ENCODE data around the gene HOXB5.

Gene HOXB5

DNA sequence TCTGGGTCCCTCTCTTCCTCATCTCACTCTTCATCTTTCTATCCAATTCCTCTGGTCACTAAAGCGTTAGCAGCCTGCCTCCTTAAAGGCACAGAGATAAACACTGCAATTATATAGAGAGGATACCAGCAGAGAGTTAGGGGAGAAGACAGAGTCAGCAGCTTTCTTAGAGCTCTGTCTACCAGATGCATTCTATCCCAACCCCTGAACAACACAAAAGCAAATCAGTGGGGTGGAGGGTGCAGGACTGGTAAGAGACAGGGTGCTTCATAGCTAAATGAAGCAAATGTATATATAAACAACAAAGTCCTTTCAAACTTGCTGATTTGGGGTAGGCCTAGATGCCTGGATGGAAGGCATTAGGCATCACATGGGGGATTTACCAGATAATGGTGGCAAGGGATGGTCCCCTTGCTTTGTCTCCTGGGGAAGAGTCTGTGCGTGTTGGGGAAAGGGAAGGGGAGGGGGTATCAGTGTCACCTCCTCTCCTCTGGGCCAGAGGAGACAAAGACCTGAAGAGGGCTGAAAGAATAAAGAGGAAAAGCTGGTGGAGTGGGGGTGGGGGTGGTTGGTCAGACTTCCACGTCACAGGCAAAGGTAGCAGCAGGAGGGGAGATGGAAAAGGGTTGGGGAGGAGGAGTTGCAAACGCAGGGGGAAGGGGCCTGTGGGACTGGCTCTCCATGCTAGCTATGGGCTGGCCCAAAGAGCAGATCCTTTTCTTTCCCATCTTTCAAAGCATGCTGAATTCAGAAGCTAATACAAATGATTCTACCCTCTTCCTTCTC lies 27.5 kb downstream of the HOXB5 start:
- Histone ChIP-seq H2BK120ac (ENCODE audit: low read depth, low read length) (peak overlapping the region; percentile 21), H2BK12ac (ENCODE audit: low read length in 2 of 2) (peak overlapping the region; percentile 12 to 29), H3K23ac (ENCODE audit: low read length in 2 of 2) (peak overlapping the region in 1 of 2 experiments; percentile 18), H3K9me3 (ENCODE audit: control insufficient read depth, low read length) (no peaks in the 10 kb centered on the region), H3K4me1 (ENCODE audit: control insufficient read depth, insufficient read depth, low read depth, low read length) (peaks cover 40% of the 10 kb centered on the region), H4K8ac (ENCODE audit: low read length) (no peak overlapping the region), H3K4me2 (ENCODE audit: low read length, poor library complexity, severe bottlenecking) (no peak overlapping the region), H2AK5ac (ENCODE audit: low read length, severe bottlenecking) (peak overlapping the region; percentile 18), H3K36me3 (ENCODE audit: control insufficient read depth in 1 of 2, insufficient read depth in 2 of 2, low read depth in 1 of 2, low read length in 2 of 2) (peaks cover 11 to 26% of the 10 kb centered on the region in 2 experiments), H3K18ac (ENCODE audit: low read depth in 1 of 2, low read length in 2 of 2) (peak overlapping the region in 1 of 2 experiments; percentile 35), H3K79me1 (replicated peaks; ENCODE audit: low read length, poor library complexity, severe bottlenecking) (no peaks in the 10 kb centered on the region), H3K4me3 (ENCODE audit: insufficient read depth in 1 of 2, low read depth in 1 of 2, low read length in 2 of 2) (peak overlapping the region in 1 of 2 experiments; percentile 30), H2BK15ac (ENCODE audit: low read depth, poor library complexity, severe bottlenecking) (no peak overlapping the region), H3K27ac (ENCODE audit: low read length, poor library complexity, severe bottlenecking) (no peak overlapping the region), H2BK5ac (ENCODE audit: low read depth, low read length, poor library complexity, severe bottlenecking) (no peak overlapping the region), H3K14ac (ENCODE audit: low read length in 2 of 2) (no peak overlapping the region), H4K91ac (ENCODE audit: low read length) (peak overlapping the region; percentile 23), H3K27me3 (ENCODE audit: control insufficient read depth in 1 of 2, insufficient read depth in 1 of 2, low read length in 2 of 2) (no peaks in the 10 kb centered on the region), H2AFZ (ENCODE audit: low read depth, low read length) (no peak overlapping the region), H3K9ac (ENCODE audit: low read length) (peak overlapping the region; percentile 20), H3K4ac (ENCODE audit: low read depth in 1 of 2, low read length in 2 of 2) (peak overlapping the region; percentile 6 to 16)
- DNase-seq: no peak
- 39% methylated on average over 3 of the region's 4 CpGs for WGBS

DNA sequence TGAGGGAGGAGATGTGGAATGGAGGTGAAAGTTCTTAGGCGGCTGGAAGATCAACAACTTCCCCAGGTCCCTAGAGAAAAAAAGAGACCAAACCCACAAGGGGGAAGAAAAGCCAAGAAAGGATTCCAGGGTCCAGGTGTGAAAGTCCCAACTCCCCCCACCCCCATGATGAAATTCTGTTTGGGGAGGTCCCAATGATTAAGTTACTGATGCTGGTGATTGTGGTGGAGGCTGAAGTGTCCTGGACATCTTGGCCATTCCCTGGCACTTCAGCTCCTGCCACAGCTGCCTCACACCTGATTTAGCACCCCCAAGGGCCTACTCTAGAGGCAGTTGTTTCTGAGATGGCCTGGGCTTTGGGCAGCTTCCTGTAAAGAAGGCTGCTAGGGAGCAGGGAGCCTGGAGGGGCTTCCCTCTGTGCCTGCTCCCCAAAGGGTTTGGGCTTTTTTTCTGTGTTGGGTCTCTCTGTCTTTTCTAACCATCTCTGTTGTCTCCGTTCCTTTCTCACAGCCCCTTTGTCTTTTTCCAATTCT lies 28.5 kb downstream of the HOXB5 start:
- H3K4me2 ChIP-seq (ENCODE audit: low read length, poor library complexity, severe bottlenecking): peak overlapping the region; percentile 89
- peak overlapping the region; percentile 86 for H2AK5ac ChIP-seq (ENCODE audit: low read length, severe bottlenecking)
- peak overlapping the region in 1 of 2 experiments; percentile 77 for H3K4me3 ChIP-seq (ENCODE audit: insufficient read depth in 1 of 2, low read depth in 1 of 2, low read length in 2 of 2)
- H3K23ac ChIP-seq (ENCODE audit: low read length in 2 of 2): no peak overlapping the region
- H2BK12ac ChIP-seq (ENCODE audit: low read length in 2 of 2): peak overlapping the region in 1 of 2 experiments; percentile 38
- H3K4ac ChIP-seq (ENCODE audit: low read depth in 1 of 2, low read length in 2 of 2): peak overlapping the region; percentile 34 to 36
- WGBS: 33% methylated on average over 1 of the region's 2 CpGs
- H4K91ac ChIP-seq (ENCODE audit: low read length): peak overlapping the region; percentile 62
- H2BK15ac ChIP-seq (ENCODE audit: low read depth, poor library complexity, severe bottlenecking): peak overlapping the region; percentile 65
- no peak overlapping the region for H4K8ac ChIP-seq (ENCODE audit: low read length)
- H3K18ac ChIP-seq (ENCODE audit: low read depth in 1 of 2, low read length in 2 of 2): peak overlapping the region; percentile 58 to 61
- no peak overlapping the region for H3K27ac ChIP-seq (ENCODE audit: low read length, poor library complexity, severe bottlenecking)
- H2BK5ac ChIP-seq (ENCODE audit: low read depth, low read length, poor library complexity, severe bottlenecking): no peak overlapping the region
- no peaks in the 10 kb centered on the region for H3K27me3 ChIP-seq (ENCODE audit: control insufficient read depth in 1 of 2, insufficient read depth in 1 of 2, low read length in 2 of 2)
- H3K9ac ChIP-seq (ENCODE audit: low read length): peak overlapping the region; percentile 86
- no peak overlapping the region for H3K14ac ChIP-seq (ENCODE audit: low read length in 2 of 2)
- no peak overlapping the region for H2AFZ ChIP-seq (ENCODE audit: low read depth, low read length)
- H3K4me1 ChIP-seq (ENCODE audit: control insufficient read depth, insufficient read depth, low read depth, low read length): peaks cover 39% of the 10 kb centered on the region
- no peaks in the 10 kb centered on the region for H3K79me1 ChIP-seq (replicated peaks; ENCODE audit: low read length, poor library complexity, severe bottlenecking)
- no peaks in the 10 kb centered on the region for H3K9me3 ChIP-seq (ENCODE audit: control insufficient read depth, low read length)
- DNase-seq: peak; percentile 53
- peak overlapping the region; percentile 27 for H2BK120ac ChIP-seq (ENCODE audit: low read depth, low read length)
- H3K36me3 ChIP-seq (ENCODE audit: control insufficient read depth in 1 of 2, insufficient read depth in 2 of 2, low read depth in 1 of 2, low read length in 2 of 2): peaks cover 15 to 26% of the 10 kb centered on the region in 2 experiments

DNA sequence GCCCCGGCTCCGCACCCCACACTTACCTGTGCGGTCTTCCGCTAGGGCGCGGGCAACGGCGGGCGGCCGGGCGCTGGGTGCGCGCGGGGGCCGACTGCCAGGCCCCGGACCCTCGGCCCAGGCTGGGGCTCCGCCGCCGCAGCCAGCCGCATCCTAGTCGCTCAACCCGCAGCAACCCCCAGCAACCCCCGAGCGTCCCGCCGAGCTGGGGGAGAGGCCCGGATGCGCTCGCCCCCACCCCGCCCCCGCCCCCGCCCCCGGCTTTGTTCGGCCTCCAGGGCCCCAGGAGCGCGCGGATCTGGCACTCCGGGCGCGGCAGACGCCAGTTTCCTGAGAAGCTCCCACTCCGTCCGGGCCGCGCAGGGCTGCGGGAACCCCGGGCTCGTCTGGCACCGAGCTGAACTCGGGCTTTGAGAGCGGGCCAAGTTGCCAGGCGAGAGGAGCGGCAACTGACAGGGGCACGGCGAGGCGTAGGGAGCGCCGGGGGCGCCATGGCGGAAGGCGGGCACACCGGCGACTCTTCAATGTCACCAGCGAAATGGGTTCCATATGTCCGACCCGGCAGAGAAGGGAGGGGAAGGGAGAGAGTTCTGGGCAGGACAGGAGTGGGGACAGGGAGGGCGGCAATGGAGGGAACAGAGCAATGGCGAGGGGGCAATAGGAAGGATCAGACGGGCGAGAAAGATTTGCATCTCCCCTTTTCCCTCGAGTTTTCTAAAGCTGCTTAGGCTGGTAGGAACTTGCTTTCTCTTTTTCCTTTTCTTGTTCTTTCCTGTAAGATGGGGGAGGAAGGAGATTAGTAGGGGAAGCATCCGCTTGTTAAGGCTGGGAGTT lies 29.2 kb downstream of the HOXB5 start:
- Histone ChIP-seq H3K9ac (ENCODE audit: low read length) (peak overlapping the region; percentile 86), H2BK120ac (ENCODE audit: low read depth, low read length) (peak overlapping the region; percentile 87), H4K8ac (ENCODE audit: low read length) (peak overlapping the region; percentile 94), H2AK5ac (ENCODE audit: low read length, severe bottlenecking) (peak overlapping the region; percentile 61), H3K4ac (ENCODE audit: low read depth in 1 of 2, low read length in 2 of 2) (peak overlapping the region; percentile 92 to 95), H3K23ac (ENCODE audit: low read length in 2 of 2) (peak overlapping the region; percentile 86 to 91), H3K36me3 (ENCODE audit: control insufficient read depth in 1 of 2, insufficient read depth in 2 of 2, low read depth in 1 of 2, low read length in 2 of 2) (peaks cover 20 to 26% of the 10 kb centered on the region in 2 experiments), H2BK12ac (ENCODE audit: low read length in 2 of 2) (peak overlapping the region; percentile 44 to 88), H2BK15ac (ENCODE audit: low read depth, poor library complexity, severe bottlenecking) (peak overlapping the region; percentile 96), H3K4me3 (ENCODE audit: insufficient read depth in 1 of 2, low read depth in 1 of 2, low read length in 2 of 2) (peak overlapping the region; percentile 61 to 77), H4K91ac (ENCODE audit: low read length) (peak overlapping the region; percentile 93), H2BK5ac (ENCODE audit: low read depth, low read length, poor library complexity, severe bottlenecking) (no peak overlapping the region), H3K18ac (ENCODE audit: low read depth in 1 of 2, low read length in 2 of 2) (peak overlapping the region; percentile 90 to 96), H3K27ac (ENCODE audit: low read length, poor library complexity, severe bottlenecking) (peak overlapping the region; percentile 20), H3K79me1 (replicated peaks; ENCODE audit: low read length, poor library complexity, severe bottlenecking) (no peaks in the 10 kb centered on the region), H3K27me3 (ENCODE audit: control insufficient read depth in 1 of 2, insufficient read depth in 1 of 2, low read length in 2 of 2) (no peaks in the 10 kb centered on the region), H3K9me3 (ENCODE audit: control insufficient read depth, low read length) (no peaks in the 10 kb centered on the region), H3K14ac (ENCODE audit: low read length in 2 of 2) (peak overlapping the region; percentile 36 to 90), H3K4me2 (ENCODE audit: low read length, poor library complexity, severe bottlenecking) (peak overlapping the region; percentile 89), H3K4me1 (ENCODE audit: control insufficient read depth, insufficient read depth, low read depth, low read length) (peaks cover 43% of the 10 kb centered on the region), H2AFZ (ENCODE audit: low read depth, low read length) (no peak overlapping the region)
- 6% methylated on average over 52 of the region's 73 CpGs for WGBS
- DNase-seq: peak; percentile 56
